GM13976 (cell line): ENCODE data around the gene TPM3.

Experiments used
- DNase-seq: peaks from one replicate; pipeline ENCODE4 v3.0.0; 2012; ENCODE audit warnings: low spot score
- in situ Hi-C: fragments of 300-500 bp; cut with MboI; formaldehyde crosslinking; loops from one replicate; pipeline ENCODE4 v1.12.0; 2022; ENCODE audit warnings: low sequenced_read_pairs, mixed read lengths, inconsistent platforms; ENCODE audit not compliant: unreplicated experiment
- TF ChIP-seq, protein P1 (sequence below): IDR thresholded peaks from 2 replicates; pipeline ENCODE4 v1.5.1; 2012; ENCODE audit warnings: borderline replicate concordance, mild to moderate bottlenecking; ENCODE audit not compliant: insufficient read depth; ENCODE audit errors: extremely low read depth, missing control alignments, control extremely low read depth

TPM3 gene

DNA sequence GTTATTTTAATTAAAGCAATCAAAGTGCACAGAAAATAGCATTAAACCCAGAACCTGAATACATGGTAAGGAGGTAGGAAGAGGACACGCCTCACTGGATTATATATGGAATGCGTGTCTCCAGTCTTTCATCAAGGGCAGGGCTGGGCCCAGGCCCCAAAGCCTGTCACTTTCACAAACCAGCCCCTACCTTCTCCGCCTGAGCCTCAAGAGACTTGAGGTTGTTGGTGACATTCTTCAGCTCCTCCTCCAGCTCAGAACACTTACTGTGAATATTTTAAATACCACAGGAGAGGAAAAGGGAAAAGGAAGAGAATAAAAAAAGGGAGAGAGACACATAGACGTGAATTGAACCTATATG is 20.7 kb downstream of the TPM3 start:
- no peak for DNase-seq
- in situ Hi-C loops, result no loop called here
- TF ChIP-seq, protein P1, sequence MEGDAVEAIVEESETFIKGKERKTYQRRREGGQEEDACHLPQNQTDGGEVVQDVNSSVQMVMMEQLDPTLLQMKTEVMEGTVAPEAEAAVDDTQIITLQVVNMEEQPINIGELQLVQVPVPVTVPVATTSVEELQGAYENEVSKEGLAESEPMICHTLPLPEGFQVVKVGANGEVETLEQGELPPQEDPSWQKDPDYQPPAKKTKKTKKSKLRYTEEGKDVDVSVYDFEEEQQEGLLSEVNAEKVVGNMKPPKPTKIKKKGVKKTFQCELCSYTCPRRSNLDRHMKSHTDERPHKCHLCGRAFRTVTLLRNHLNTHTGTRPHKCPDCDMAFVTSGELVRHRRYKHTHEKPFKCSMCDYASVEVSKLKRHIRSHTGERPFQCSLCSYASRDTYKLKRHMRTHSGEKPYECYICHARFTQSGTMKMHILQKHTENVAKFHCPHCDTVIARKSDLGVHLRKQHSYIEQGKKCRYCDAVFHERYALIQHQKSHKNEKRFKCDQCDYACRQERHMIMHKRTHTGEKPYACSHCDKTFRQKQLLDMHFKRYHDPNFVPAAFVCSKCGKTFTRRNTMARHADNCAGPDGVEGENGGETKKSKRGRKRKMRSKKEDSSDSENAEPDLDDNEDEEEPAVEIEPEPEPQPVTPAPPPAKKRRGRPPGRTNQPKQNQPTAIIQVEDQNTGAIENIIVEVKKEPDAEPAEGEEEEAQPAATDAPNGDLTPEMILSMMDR, result no peak

DNA sequence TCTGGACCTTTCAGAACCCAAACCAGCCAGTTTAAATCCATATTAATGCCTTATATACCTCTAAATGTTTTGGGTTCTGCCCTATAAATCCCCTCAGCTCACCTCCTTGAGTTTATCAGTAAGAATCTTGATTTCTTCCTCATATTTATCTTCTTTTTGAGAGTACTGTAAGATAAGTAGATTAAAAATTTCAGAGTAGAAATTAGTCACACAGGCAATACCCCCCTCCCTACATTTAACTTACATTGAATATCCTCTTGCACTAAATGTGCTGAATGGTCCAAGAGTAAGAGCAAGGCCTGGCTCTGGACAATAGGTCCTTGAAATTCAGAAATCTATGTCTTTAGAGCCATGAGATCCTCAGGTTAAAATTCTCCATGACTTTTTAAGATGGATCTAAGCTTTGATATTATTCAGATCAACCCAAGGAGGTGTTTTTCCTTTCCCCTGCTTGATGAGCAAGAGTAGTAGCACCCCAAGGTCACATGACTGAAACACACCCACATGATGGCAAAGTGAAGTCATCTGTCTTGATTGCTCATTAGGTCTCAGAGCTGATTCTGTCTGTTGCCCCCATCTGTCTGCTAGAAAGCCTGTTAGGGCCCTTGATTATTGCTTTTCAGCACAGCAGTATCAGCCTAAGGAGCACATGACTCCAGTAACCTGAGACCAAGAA is 21.2 kb downstream of the TPM3 start:
- no peak for DNase-seq
- TF ChIP-seq, protein P1, result no peak
- in situ Hi-C loops, result no loop called here

DNA sequence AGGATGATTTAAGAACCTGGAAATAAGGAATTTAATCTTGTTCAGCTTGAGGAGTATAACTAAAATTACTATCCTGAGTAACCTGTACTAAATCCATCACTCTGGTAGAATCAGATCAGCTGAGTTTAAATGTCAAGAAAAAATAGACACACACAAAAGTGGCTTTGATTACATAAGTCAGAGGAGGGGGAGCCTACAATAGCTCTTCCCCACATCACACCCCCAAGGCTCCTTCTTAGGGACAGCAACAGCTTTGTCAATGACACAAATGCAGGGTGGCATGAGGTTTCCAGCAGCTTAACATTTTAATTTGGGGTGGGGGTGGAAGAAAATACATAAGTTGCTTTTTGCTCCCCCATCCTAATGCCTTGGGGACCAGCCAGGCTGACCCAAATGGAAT is 24.4 kb downstream of the TPM3 start:
- in situ Hi-C loops, result no loop called here
- DNase-seq, result no peak
- TF ChIP-seq, protein P1, result no peak

DNA sequence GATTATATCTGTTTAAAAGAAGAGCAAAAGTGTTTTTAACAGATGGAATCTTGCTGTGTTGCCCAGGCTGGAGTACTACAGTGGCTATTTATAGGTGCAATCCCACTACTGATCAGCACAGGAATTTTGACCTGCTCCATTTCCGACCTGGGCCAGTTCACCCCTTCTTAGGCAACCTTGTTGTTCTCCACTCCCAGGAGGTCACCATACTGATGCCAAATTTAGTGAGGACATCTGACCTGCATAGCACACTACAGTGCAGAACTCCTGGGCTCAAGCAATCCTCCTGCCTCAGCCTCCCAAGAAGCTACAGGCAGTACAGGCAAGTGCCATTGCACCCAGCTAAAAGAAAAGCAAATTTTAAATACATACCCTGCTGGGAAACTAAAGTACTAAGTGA is 25.7 kb downstream of the TPM3 start:
- in situ Hi-C loops, result no loop called here
- no peak for DNase-seq
- TF ChIP-seq, protein P1, result no peak

DNA sequence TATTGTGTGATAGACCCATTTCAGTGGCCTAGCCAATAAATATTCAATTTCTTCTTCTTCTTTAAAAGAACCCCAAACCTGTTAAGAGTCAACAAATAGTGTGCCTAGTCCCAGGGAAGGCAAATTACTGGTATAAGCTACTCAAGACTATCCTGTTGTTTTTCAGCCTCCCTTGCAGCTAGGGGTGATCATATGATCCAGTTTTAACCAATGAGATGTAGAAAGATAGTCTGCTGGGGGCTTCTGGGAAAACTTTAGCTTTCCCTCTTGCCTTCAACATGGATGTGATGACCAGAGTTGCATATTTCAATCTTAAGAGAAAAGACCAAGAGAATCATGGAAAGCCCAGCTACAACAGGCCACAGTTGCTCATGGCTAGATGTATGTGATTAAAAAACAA is 32.3 kb downstream of the TPM3 start:
- no peak for DNase-seq
- TF ChIP-seq, protein P1, result no peak
- in situ Hi-C loops, result no loop called here

DNA sequence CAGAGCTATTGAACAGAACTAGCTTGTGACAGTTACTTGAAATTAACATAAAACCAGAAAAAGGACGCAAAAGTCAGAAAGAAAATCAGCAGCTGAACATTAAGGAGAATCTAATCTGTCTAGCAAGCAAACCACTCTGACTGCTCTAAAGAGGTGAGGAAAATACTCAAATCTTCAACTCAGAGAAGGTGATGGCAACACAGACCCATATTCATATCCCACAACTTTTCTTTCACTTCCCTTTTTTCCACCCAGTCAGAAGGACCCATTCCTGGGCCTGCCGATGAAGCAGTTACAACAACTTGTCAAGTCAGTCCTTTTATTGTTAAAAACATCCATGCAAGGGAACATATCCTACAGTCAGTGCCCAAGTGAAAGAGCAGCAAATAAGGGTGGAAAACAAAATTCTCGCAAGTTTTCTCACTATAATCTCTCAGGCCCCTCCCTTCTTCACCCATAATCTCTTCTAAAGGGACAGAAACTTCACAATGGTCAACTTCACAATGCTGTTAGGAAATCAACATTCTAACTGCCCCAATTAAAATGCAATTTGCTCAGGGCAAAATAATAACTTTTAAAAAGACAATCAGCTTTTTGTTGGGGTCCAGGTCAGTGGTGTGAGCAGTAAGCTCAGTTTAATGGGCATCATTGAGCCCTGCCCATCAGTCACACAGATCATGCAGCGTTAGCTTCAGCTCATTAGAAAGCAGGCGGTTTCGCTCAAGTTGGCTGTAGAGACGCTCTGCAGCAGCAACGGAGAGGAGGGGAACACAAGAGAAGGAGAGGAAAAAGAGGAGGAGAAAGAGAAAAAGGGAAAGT is 33.4 kb downstream of the TPM3 start:
- DNase-seq, result no peak
- TF ChIP-seq, protein P1, result no peak
- in situ Hi-C loops, result no loop called here
